PC-3 (cell line): Measurements from ENCODE around the gene PLAC8L1.
"Not testable (repeated sequence)": the region's sequence is repeated elsewhere in the genome, so short reads cannot be mapped to it uniquely, and the experiment has no call there.

Source experiments
- CTCF ChIP-seq: fragments of 300-600 bp; sonication (generic); conservative IDR thresholded peaks from 2 replicates; pipeline ENCODE4 v1.5.1; 2017; ENCODE audit warnings: antibody characterized with exemption, low read depth, mild to moderate bottlenecking, low read length
- EZH2 ChIP-seq: fragments of 300-600 bp; sonication (generic); IDR thresholded peaks from one replicate; pipeline ENCODE4 v1.6.1; 2017; ENCODE audit warnings: antibody characterized with exemption, mild to moderate bottlenecking, low read length; ENCODE audit not compliant: unreplicated experiment

GRCh38 chr5:146121451-146121850 is 16.1 kb upstream of the PLAC8L1 start:
- TF ChIP-seq CTCF, EZH2: not testable (repeated sequence)
